PC-9 (cell line): ENCODE data around the gene FAM174B.

Experiments
- EZH2 ChIP-seq: fragments of 200-600 bp; sonication (generic); IDR thresholded peaks from 2 replicates; pipeline ENCODE4 v1.8.0; 2017; ENCODE audit warnings: antibody characterized with exemption, low read depth
- TF ChIP-seq, protein P1 (sequence below): fragments of 200-600 bp; sonication (generic); conservative IDR thresholded peaks from 2 replicates; pipeline ENCODE4 v1.6.1; 2017; ENCODE audit warnings: mixed run types, antibody characterized with exemption, mild to moderate bottlenecking, moderate library complexity

GRCh38 chr15:92638291-92638708 lies 17.3 kb downstream of the FAM174B start:
- TF ChIP-seq, protein P1, sequence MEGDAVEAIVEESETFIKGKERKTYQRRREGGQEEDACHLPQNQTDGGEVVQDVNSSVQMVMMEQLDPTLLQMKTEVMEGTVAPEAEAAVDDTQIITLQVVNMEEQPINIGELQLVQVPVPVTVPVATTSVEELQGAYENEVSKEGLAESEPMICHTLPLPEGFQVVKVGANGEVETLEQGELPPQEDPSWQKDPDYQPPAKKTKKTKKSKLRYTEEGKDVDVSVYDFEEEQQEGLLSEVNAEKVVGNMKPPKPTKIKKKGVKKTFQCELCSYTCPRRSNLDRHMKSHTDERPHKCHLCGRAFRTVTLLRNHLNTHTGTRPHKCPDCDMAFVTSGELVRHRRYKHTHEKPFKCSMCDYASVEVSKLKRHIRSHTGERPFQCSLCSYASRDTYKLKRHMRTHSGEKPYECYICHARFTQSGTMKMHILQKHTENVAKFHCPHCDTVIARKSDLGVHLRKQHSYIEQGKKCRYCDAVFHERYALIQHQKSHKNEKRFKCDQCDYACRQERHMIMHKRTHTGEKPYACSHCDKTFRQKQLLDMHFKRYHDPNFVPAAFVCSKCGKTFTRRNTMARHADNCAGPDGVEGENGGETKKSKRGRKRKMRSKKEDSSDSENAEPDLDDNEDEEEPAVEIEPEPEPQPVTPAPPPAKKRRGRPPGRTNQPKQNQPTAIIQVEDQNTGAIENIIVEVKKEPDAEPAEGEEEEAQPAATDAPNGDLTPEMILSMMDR: no peak
- TF ChIP-seq EZH2: no peak
